NCI-H69 (cell line): ENCODE measurements around the gene CDH4.

Source experiments
- DNase-seq: peaks from one replicate; lab custom pipeline; 2025; lab: John Stamatoyannopoulos, UW

CDH4 gene

GRCh38 chr20:61736001-61736635 is 484.1 kb downstream of the CDH4 start:
- no peak for DNase-seq

GRCh38 chr20:61736751-61737310 is 484.8 kb downstream of the CDH4 start:
- DNase-seq, result no peak

- DNase-seq, result no peak
Measured at GRCh38 chr20:61737346-61737745, 485.3 kb downstream of the CDH4 start.

GRCh38 chr20:61737812-61738443 is 485.9 kb downstream of the CDH4 start:
- no peak for DNase-seq

GRCh38 chr20:61738601-61739069 is 486.6 kb downstream of the CDH4 start:
- no peak for DNase-seq

- DNase-seq, result no peak
Measured at GRCh38 chr20:61739086-61739831, 487.2 kb downstream of the CDH4 start.

GRCh38 chr20:61739832-61740118 is 487.7 kb downstream of the CDH4 start:
- DNase-seq, result no peak

- DNase-seq, result no peak
Measured at GRCh38 chr20:61742097-61742825, 490.2 kb downstream of the CDH4 start.

- no peak for DNase-seq
Measured at GRCh38 chr20:61743606-61744005, 491.5 kb downstream of the CDH4 start.

- no peak for DNase-seq
Measured at GRCh38 chr20:61744691-61745396, 492.8 kb downstream of the CDH4 start.

DNA sequence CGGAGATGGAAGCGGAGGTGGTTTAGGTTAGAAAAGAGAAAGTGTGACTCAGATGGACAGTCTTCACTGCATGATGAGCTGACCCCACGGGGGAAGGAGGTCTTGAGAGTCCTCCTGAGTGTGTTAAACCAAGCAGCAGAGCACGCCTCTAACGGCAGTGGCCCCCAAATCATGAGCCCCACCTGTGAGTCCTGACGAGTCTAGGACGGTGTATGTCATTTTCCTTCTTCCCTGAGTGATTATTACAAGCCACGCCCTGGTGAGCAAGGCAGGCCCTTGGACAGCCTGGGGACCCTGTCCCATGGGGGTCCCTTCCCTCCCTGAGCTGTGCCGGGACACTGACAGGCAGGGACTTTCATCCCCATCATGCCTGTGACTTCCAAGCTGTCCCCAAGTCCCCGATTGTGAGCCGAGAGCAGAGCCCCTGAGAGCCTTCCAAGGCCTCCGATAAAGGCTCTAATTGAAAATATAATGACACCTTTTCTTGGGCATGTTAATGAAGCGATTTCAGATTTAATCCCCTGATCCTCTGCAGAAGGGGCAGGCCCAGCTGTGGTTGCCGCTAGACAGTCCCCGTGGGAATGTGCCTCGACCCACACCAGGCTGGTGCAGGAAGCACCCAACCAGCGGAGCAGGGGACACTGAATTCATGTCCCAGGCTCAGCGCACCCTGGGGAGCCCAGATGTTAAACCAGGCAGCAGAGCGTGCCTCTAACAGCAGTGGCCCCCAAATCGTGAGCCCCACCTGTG is 493.5 kb downstream of the CDH4 start:
- DNase-seq, result no peak

GRCh38 chr20:61746147-61746646 is 494.1 kb downstream of the CDH4 start:
- DNase-seq, result no peak

DNA sequence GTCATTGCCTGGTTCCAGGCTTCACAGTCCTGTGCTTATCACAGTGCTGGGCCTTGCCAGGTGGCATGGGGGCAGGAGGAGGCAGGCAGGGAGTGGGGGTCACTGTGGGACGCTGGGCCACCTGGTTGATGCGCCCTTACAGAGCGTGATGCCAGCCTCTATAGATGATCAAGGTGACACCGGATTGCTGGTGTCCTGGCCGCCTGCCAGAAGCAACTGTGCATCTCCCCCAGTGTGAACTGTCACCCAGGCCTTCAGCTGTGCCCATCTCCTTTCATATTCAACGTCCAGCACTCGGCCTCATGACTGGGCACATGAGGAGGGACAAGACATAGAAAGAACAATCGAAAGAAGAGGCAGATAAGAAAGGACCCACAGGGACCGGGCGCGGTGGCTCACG is 494.7 kb downstream of the CDH4 start:
- no peak for DNase-seq

- no peak for DNase-seq
Measured at GRCh38 chr20:61748376-61748775, 496.3 kb downstream of the CDH4 start.

- DNase-seq, result no peak
Measured at GRCh38 chr20:61749406-61750075, 497.5 kb downstream of the CDH4 start.

- DNase-seq, result no peak
Measured at GRCh38 chr20:61750093-61750492, 498.0 kb downstream of the CDH4 start.

- DNase-seq, result no peak
Measured at GRCh38 chr20:61752576-61752975, 500.5 kb downstream of the CDH4 start.

- no peak for DNase-seq
Measured at GRCh38 chr20:61753316-61753942, 501.4 kb downstream of the CDH4 start.
